BJ (cell line): ENCODE results near the gene FRMD3. TPM values are rescaled to one million over a fixed set of nuclear protein-coding genes. Genes with fewer than 3 reads are reported as not detected.

Source experiments
- CTCF ChIA-PET: fragments of 350-600 bp; formaldehyde crosslinking; extraction: SDS; loops from one replicate; lab custom pipeline; 2021; ENCODE audit warnings: antibody characterized with exemption, inconsistent platforms; lab: Yijun Ruan, JAX
- POLR2A ChIA-PET: fragments of 300-600 bp; sonication (Branson Sonifier 250); formaldehyde crosslinking; extraction: SDS; loops from one replicate; lab custom pipeline; 2021; ENCODE audit warnings: antibody characterized with exemption; lab: Charles Lee
- DNase-seq: peaks from one replicate; pipeline ENCODE4 v3.0.0-alpha.2; 2011; ENCODE audit warnings: low read depth
- H3K27me3 ChIP-seq: 2 replicates; pipeline ENCODE4 v1.6.0; 2011; ENCODE audit warnings: low read length; ENCODE audit not compliant: control insufficient read depth, insufficient read depth
- H3K36me3 ChIP-seq: 2 replicates; pipeline ENCODE4 v1.5.1; 2011; ENCODE audit warnings: low read length; ENCODE audit not compliant: control insufficient read depth, insufficient read depth
- H3K4me3 ChIP-seq: 2 replicates; pipeline ENCODE4 v1.5.1; 2011; ENCODE audit warnings: low read depth, mild to moderate bottlenecking, control low read depth, low read length
- polyA plus RNA-seq: library from polyadenylated mRNA; depleted of rRNA; stranded (reverse); fragments of >200 nt; gene quantifications from 2 replicates; pipeline ENCODE4 v1.2.3, GENCODE V29; 2011
- TF ChIP-seq, protein P1 (sequence below): IDR thresholded peaks from 2 replicates; pipeline ENCODE4 v1.5.1; 2011; ENCODE audit warnings: low read depth, mild to moderate bottlenecking, control low read depth, inconsistent platforms, low read length, moderate library complexity; ENCODE audit not compliant: insufficient read depth

Gene FRMD3
- polyA plus RNA-seq, 1 experiment, result 0.10 TPM

GRCh38 chr9:83457005-83457404 lies 81.2 kb downstream of the FRMD3 start:
- ChIA-PET POLR2A (no interaction called here), CTCF (no interaction called here)
- Histone ChIP-seq H3K36me3 (no peaks in the 10 kb centered on the region), H3K4me3 (no peak overlapping the region), H3K27me3 (no peaks in the 10 kb centered on the region)
- TF ChIP-seq, protein P1, sequence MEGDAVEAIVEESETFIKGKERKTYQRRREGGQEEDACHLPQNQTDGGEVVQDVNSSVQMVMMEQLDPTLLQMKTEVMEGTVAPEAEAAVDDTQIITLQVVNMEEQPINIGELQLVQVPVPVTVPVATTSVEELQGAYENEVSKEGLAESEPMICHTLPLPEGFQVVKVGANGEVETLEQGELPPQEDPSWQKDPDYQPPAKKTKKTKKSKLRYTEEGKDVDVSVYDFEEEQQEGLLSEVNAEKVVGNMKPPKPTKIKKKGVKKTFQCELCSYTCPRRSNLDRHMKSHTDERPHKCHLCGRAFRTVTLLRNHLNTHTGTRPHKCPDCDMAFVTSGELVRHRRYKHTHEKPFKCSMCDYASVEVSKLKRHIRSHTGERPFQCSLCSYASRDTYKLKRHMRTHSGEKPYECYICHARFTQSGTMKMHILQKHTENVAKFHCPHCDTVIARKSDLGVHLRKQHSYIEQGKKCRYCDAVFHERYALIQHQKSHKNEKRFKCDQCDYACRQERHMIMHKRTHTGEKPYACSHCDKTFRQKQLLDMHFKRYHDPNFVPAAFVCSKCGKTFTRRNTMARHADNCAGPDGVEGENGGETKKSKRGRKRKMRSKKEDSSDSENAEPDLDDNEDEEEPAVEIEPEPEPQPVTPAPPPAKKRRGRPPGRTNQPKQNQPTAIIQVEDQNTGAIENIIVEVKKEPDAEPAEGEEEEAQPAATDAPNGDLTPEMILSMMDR, result no peak
- no peak for DNase-seq

GRCh38 chr9:83456226-83456625 lies 82.0 kb downstream of the FRMD3 start:
- no peaks in the 10 kb centered on the region for H3K36me3 ChIP-seq
- no peaks in the 10 kb centered on the region for H3K27me3 ChIP-seq
- no peak for DNase-seq
- no peak overlapping the region for H3K4me3 ChIP-seq
- TF ChIP-seq, protein P1, result no peak
- CTCF ChIA-PET, result no interaction called here
- POLR2A ChIA-PET, result no interaction called here

DNA sequence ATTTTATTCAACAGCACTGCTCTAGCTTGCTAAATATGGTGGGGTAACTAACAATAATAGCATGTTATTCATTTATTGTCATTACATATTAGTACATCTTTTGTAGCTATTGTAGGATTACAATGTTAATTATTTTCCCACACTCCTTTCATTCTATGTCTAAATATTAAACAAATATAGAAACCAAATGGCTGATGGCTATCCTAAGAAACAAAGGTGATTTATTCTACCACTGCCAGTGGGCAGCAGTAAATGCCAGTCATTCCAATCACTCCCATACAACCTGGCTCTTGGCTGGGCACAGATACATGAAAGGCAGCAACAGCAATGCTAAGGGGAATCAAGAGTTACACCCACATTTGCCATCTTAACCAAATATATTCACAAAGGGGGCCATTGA lies 84.1 kb downstream of the FRMD3 start:
- no peaks in the 10 kb centered on the region for H3K27me3 ChIP-seq
- TF ChIP-seq, protein P1, result no peak
- POLR2A ChIA-PET, result no interaction called here
- DNase-seq, result no peak
- CTCF ChIA-PET, result no interaction called here
- H3K36me3 ChIP-seq, result no peaks in the 10 kb centered on the region
- no peak overlapping the region for H3K4me3 ChIP-seq

DNA sequence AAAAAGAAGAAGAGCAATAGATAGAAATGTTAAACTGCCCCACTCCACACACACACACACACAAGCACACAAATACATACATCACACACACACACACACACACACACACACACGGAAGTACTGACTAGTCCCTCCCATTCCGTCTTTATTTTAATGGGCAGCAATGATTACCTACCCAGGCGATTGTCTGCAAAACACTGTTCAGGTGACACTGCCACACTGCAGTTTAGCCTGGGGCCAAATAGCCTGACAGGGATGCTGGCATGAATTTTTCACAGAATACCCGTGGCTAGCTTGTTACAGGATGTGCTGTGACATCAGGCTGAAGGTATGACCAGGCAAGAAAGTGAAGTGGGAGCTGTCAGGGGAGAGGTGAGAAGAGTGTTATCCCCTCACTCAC lies 86.9 kb downstream of the FRMD3 start:
- Histone ChIP-seq H3K36me3 (no peaks in the 10 kb centered on the region), H3K4me3 (no peak overlapping the region), H3K27me3 (no peaks in the 10 kb centered on the region)
- DNase-seq, result no peak
- TF ChIP-seq, protein P1, result no peak
- ChIA-PET POLR2A (interaction anchor here (0.5 kb wide), 1 partner anchor 94 kb away, joined by 11 read pairs; no protein-coding TSS in a partner anchor), CTCF (no interaction called here)

DNA sequence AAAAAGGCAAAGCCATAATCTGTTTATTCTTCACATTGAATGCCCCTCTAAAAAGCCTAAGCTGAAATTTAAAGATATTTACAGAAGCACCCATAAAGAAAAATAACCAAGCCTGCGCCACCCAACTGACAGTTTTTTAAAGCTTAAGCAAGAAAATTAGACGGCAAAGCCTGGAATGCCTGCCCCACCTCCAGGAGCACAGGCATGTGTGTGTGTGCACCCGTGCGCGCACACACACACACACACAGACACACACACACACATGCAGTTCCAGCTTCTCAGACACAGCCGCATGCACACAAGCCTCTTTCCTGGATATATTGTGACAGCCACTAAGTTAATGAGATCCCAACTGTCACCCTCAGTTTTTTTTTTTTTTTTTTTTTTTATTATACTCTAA lies 88.2 kb downstream of the FRMD3 start:
- TF ChIP-seq, protein P1, result no peak
- ChIA-PET POLR2A (no interaction called here), CTCF (no interaction called here)
- DNase-seq, result no peak
- H3K27me3 ChIP-seq, result no peaks in the 10 kb centered on the region
- H3K36me3 ChIP-seq, result no peaks in the 10 kb centered on the region
- no peak overlapping the region for H3K4me3 ChIP-seq
